Measurements from ENCODE around the gene C2CD5.

GRCh38 chr12:22458298-22458937 lies 85.9 kb downstream of the C2CD5 start:
- TF ChIP-seq CTCF (IDR thresholded peaks at IDR 0.05) (no peak), POLR2A (IDR thresholded peaks at IDR 0.05) (no peak)

Data from transverse colon (tissue), 3 donors.